ENCODE data around the gene APBA1. TPM values are rescaled to one million over a fixed set of nuclear protein-coding genes. Genes with fewer than 3 reads are reported as not detected.

Gene APBA1
- total and polyA plus RNA-seq, 8 donors = 2.4 to 17.9 (median 11.4) TPM

DNA sequence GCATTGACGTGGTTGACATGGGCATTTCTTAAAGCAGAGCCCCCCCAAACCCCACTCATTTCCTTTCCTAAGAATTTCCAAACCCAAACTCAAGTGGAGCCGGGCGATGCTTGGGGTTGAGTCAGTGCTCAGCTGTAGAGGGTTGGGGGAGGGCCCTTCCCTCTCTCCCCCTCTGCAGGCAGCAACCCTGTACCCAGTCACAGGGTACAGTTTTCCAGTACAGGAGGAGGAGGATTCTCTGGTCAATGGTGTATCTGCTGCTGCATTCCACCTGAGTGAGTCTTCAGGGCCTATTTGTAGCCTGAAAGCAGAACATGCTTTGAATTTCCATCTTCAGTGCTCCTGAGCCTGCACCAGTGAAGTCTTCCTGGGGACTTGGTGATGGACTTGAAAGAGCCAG lies 291.4 kb downstream of the APBA1 start:
- Histone ChIP-seq H3K4me1 (peaks cover 0 to 10% of the 10 kb centered on the region in 2 donors), H3K4me3 (no peak overlapping the region), H3K36me3 (no peaks in the 10 kb centered on the region), H3K9me3 (no peaks in the 10 kb centered on the region), H3K27ac (no peak overlapping the region), H3K27me3 (no peaks in the 10 kb centered on the region)
- DNase-seq (no peak), ATAC-seq (peak; percentile 9)
- TF ChIP-seq, protein P1, sequence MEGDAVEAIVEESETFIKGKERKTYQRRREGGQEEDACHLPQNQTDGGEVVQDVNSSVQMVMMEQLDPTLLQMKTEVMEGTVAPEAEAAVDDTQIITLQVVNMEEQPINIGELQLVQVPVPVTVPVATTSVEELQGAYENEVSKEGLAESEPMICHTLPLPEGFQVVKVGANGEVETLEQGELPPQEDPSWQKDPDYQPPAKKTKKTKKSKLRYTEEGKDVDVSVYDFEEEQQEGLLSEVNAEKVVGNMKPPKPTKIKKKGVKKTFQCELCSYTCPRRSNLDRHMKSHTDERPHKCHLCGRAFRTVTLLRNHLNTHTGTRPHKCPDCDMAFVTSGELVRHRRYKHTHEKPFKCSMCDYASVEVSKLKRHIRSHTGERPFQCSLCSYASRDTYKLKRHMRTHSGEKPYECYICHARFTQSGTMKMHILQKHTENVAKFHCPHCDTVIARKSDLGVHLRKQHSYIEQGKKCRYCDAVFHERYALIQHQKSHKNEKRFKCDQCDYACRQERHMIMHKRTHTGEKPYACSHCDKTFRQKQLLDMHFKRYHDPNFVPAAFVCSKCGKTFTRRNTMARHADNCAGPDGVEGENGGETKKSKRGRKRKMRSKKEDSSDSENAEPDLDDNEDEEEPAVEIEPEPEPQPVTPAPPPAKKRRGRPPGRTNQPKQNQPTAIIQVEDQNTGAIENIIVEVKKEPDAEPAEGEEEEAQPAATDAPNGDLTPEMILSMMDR (IDR thresholded peaks at IDR 0.05) = no peak
- intact Hi-C loops (cut with DNase I) = no loop called here

DNA sequence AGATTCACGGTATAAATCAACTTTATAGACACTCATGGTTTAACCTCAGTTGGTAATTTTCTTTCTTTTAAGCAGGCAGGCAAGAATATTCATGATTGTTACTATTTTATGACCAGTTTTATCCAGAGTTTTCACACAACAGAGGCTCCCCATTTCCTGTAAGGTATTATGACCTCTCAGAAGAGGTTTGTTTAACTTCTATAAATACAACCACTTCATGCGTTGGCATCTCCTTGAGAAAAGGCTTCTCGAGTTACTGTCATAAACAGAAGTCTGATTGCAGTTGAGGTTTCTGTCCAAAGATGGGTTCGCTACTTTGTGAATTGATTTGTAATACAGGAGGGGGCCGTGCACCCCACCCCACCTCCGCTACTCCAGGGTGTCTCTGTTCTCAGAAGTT lies 291.9 kb downstream of the APBA1 start:
- H3K4me3 ChIP-seq = no peak overlapping the region
- peak; percentile 41 for ATAC-seq
- TF ChIP-seq, protein P1 (IDR thresholded peaks at IDR 0.05) = no peak
- no peaks in the 10 kb centered on the region for H3K36me3 ChIP-seq
- peaks cover 0 to 10% of the 10 kb centered on the region in 2 donors for H3K4me1 ChIP-seq
- no peaks in the 10 kb centered on the region for H3K9me3 ChIP-seq
- H3K27me3 ChIP-seq = no peaks in the 10 kb centered on the region
- no peak overlapping the region for H3K27ac ChIP-seq
- no peak for DNase-seq
- intact Hi-C loops (cut with DNase I) = no loop called here

DNA sequence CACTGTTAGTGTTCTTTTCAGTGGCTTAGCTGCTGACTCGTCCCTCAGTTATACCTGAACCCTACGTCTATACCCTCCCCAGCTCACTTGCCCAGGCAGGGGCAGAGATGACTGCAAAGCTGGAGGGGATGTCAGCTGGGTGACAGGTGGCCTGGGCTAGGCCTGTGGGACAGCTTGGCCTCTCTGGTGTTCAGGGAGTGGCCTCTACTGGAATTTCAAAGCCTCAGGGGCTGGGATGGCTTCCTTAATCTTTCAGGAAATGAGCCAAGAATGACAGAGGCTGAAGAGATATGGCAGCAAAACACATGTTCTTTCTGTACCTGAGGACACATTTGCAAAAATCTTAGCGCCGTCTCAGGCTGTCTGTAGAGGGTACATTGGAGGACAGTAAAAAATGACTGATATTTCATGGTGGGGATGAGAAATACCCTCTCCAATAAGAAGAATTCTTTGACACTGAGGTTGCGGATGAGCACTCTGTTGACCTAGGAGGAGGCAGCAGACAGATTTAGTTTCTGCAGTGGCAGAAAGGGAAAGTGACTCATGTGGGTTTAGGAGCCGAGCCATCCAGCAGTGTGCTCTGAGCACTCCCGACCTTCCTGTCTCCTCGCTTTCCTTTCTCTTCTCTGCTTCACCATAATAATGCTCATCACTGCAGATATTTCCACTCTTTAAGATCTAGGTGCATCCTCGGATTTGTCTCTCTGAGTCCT lies 292.7 kb downstream of the APBA1 start:
- Histone ChIP-seq H3K27me3 (no peaks in the 10 kb centered on the region), H3K9me3 (no peaks in the 10 kb centered on the region), H3K4me3 (no peak overlapping the region), H3K4me1 (peaks cover 0 to 10% of the 10 kb centered on the region in 2 donors), H3K36me3 (no peaks in the 10 kb centered on the region), H3K27ac (no peak overlapping the region)
- ATAC-seq (peak; percentile 46), DNase-seq (no peak)
- intact Hi-C loops (cut with DNase I) = no loop called here
- TF ChIP-seq, protein P1 (IDR thresholded peaks at IDR 0.05) = no peak

DNA sequence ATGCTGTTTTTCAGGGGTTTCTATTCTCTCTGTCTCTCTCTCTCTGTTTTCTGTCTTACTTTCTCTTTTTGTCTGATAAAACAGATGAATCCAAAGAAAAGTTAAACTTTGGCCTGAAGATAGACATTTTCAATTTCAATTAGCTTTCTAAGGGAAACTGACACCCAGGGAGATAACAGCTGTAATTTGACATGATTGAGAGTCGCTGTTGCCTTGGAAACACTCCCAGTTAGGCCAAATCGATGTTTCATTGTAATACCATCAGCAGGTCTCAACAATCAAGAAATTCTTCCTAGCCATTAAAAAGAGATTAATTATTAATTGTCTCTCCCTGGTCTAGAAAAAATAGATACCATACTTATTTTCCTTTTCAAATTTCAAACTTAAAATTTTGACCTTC lies 294.2 kb downstream of the APBA1 start:
- Histone ChIP-seq H3K27me3 (no peaks in the 10 kb centered on the region), H3K4me3 (no peak overlapping the region), H3K4me1 (peaks cover 0 to 10% of the 10 kb centered on the region in 2 donors), H3K9me3 (no peaks in the 10 kb centered on the region), H3K27ac (no peak overlapping the region), H3K36me3 (no peaks in the 10 kb centered on the region)
- ATAC-seq = no peak
- intact Hi-C loops (cut with DNase I) = no loop called here
- DNase-seq = no peak
- TF ChIP-seq, protein P1 (IDR thresholded peaks at IDR 0.05) = no peak

Other genes starting within 250 kb of the APBA1 start
- gene PTAR1, start 87.6 kb upstream of the APBA1 start, total RNA-seq = 10 to 100 TPM; 49.5 to 53.5 TPM
- gene PTAR1, start 87.6 kb upstream of the APBA1 start, polyA plus RNA-seq (ENCODE audit: insufficient read length in 6 of 6) = 100 to 1,000 TPM in 1 of 6 donors, 10 to 100 TPM in 5; 66.7 to 117 (median 82.6) TPM
- 1 to 10 TPM in 1 of 2 donors, not detected in 1; 3.2 TPM for gene CFAP95, start 148.4 kb upstream of the APBA1 start, total RNA-seq
- gene CFAP95, start 148.4 kb upstream of the APBA1 start, polyA plus RNA-seq (ENCODE audit: insufficient read length in 6 of 6) = 1 to 10 TPM in 5 of 6 donors, under 1 TPM in 1; 0.96 to 4.5 (median 3.6) TPM